H1 (cell line): Measurements from ENCODE around the gene FGF3. TPM values are rescaled to one million over a fixed set of nuclear protein-coding genes. Genes with fewer than 3 reads are reported as not detected.

Experiments
- CTCF ChIA-PET: fragments of 300-600 bp; sonication (Branson Sonifier 250); formaldehyde crosslinking; loops from one replicate; lab custom pipeline; 2021; ENCODE audit not compliant: partially characterized antibody; lab: Charles Lee
- POLR2A ChIA-PET: fragments of 300-600 bp; sonication (Branson Sonifier 250); formaldehyde crosslinking; loops from one replicate; lab custom pipeline; 2021; ENCODE audit warnings: inconsistent platforms; ENCODE audit not compliant: partially characterized antibody; lab: Charles Lee
- DNase-seq, 2 experiments: peaks; one replicate each; pipeline versions ENCODE4 v3.0.0 to v3.0.0-alpha.2; 2010 to 2022; ENCODE audit warnings: low spot score in 2 of 2, low read depth in 1 of 2, mixed read lengths in 1 of 2
- FAIRE-seq: peaks from 2 replicates; lab custom pipeline; 2011; peaks lifted over from hg19 to GRCh38; lab: Jason Lieb, UNC
- H2AFZ ChIP-seq: 2 replicates; pipeline ENCODE4 v1.8.1; 2012; ENCODE audit warnings: low read length, inconsistent platforms
- H2AK5ac ChIP-seq: 2 replicates; pipeline ENCODE4 v1.6.1; 2013; ENCODE audit warnings: low read depth, low read length
- H2BK120ac ChIP-seq: replicated peaks from 2 replicates; pipeline ENCODE3; 2013; ENCODE audit warnings: low read depth, low read length, inconsistent platforms
- H2BK12ac ChIP-seq: 2 replicates; pipeline ENCODE4 v1.6.1; 2013; ENCODE audit warnings: low read depth, low read length
- H2BK15ac ChIP-seq: 2 replicates; pipeline ENCODE4 v1.6.1; 2013; ENCODE audit warnings: low read length
- H2BK20ac ChIP-seq: 2 replicates; pipeline ENCODE4 v1.6.1; 2013; ENCODE audit warnings: low read length
- H2BK5ac ChIP-seq: 2 replicates; pipeline ENCODE4 v1.6.1; 2013; ENCODE audit warnings: low read depth, low read length
- H3K14ac ChIP-seq: 2 replicates; pipeline ENCODE4 v1.6.1; 2013; ENCODE audit warnings: inconsistent platforms; ENCODE audit not compliant: insufficient read length
- H3K18ac ChIP-seq: 2 replicates; pipeline ENCODE4 v1.6.1; 2013; ENCODE audit warnings: low read length; ENCODE audit errors: extremely low read depth
- H3K23ac ChIP-seq: 2 replicates; pipeline ENCODE4 v1.6.1; 2013; ENCODE audit warnings: inconsistent platforms; ENCODE audit not compliant: insufficient read length
- H3K23me2 ChIP-seq: 2 replicates; pipeline ENCODE4 v1.6.1; 2013; ENCODE audit warnings: low read depth, low read length
- H3K27ac ChIP-seq: 2 replicates; pipeline ENCODE4 v1.6.1; 2011; ENCODE audit warnings: low read depth, low read length, inconsistent platforms
- H3K27me3 ChIP-seq, 4 experiments: replicated peaks in 1 of 4; 1 replicate in 1 of 4; 2 replicates in 3 of 4; pipeline versions ENCODE4 v1.6.1 to v1.8.1; 2011 to 2013; ENCODE audit warnings: low read length in 3 of 4, mild to moderate bottlenecking in 3 of 4, inconsistent platforms in 2 of 4, mixed read lengths in 2 of 4, moderate library complexity in 1 of 4; ENCODE audit not compliant: control insufficient read depth in 3 of 4, insufficient read depth in 3 of 4; ENCODE audit errors: extremely low read depth in 1 of 4
- H3K36me3 ChIP-seq, 4 experiments: 2 replicates each; pipeline versions ENCODE4 v1.6.1 to v1.8.1; 2011 to 2013; ENCODE audit warnings: mild to moderate bottlenecking in 4 of 4, low read length in 3 of 4, moderate library complexity in 2 of 4, control low read depth in 1 of 4, inconsistent platforms in 1 of 4; ENCODE audit not compliant: insufficient read depth in 4 of 4, control insufficient read depth in 2 of 4
- H3K4ac ChIP-seq: replicated peaks from 2 replicates; pipeline ENCODE3; 2013; ENCODE audit warnings: low read length, low read depth, mixed read lengths, inconsistent platforms; ENCODE audit not compliant: insufficient read length
- H3K4me1 ChIP-seq, 4 experiments: replicated peaks in 1 of 4; 1 replicate in 1 of 4; 2 replicates in 3 of 4; pipeline versions ENCODE4 v1.6.1 to v1.8.1; 2011 to 2013; ENCODE audit warnings: low read length in 3 of 4, inconsistent platforms in 2 of 4, mixed read lengths in 1 of 4; ENCODE audit not compliant: insufficient read depth in 4 of 4, control insufficient read depth in 3 of 4
- H3K4me2 ChIP-seq, 2 experiments: 2 replicates each; pipeline versions ENCODE4 v1.6.1 to v1.8.1; 2011 to 2013; ENCODE audit warnings: low read depth in 2 of 2, low read length in 2 of 2, control low read depth in 1 of 2, inconsistent platforms in 1 of 2, mild to moderate bottlenecking in 1 of 2; ENCODE audit not compliant: insufficient read depth in 1 of 2
- H3K4me3 ChIP-seq, 4 experiments: fragments of 200-600, 300-600 bp in 1 of 4; sonication (generic), shearing (Covaris generic), sonication (Bioruptor Twin) in 1 of 4; 2 replicates each; pipeline versions ENCODE4 v1.5.1 to v1.8.1; 2011 to 2016; ENCODE audit warnings: low read length in 4 of 4, low read depth in 3 of 4, control low read depth in 2 of 4, inconsistent platforms in 2 of 4, mild to moderate bottlenecking in 2 of 4, mixed read lengths in 1 of 4, moderate library complexity in 1 of 4; ENCODE audit not compliant: insufficient read depth in 2 of 4; ENCODE audit errors: extremely low read depth in 1 of 4
- H3K56ac ChIP-seq: replicated peaks from 2 replicates; pipeline ENCODE3; 2013; ENCODE audit warnings: low read depth, mild to moderate bottlenecking, mixed read lengths, low read length, inconsistent platforms; ENCODE audit not compliant: insufficient read length
- H3K79me1 ChIP-seq: 2 replicates; pipeline ENCODE4 v1.6.1; 2013; ENCODE audit warnings: low read depth, low read length, control low read depth
- H3K79me2 ChIP-seq, 2 experiments: 2 replicates each; pipeline versions ENCODE4 v1.6.1 to v1.8.1; 2012 to 2013; ENCODE audit warnings: low read length in 2 of 2, mild to moderate bottlenecking in 2 of 2, inconsistent platforms in 1 of 2; ENCODE audit not compliant: insufficient read depth in 2 of 2, control insufficient read depth in 1 of 2
- H3K9ac ChIP-seq, 4 experiments: replicated peaks in 1 of 4; 1 replicate in 1 of 4; 2 replicates in 3 of 4; pipeline versions ENCODE4 v1.6.1 to v1.8.1; 2011 to 2013; ENCODE audit warnings: low read depth in 3 of 4, low read length in 3 of 4, control low read depth in 2 of 4, mild to moderate bottlenecking in 2 of 4, moderate library complexity in 2 of 4, inconsistent platforms in 1 of 4; ENCODE audit errors: extremely low read depth in 1 of 4
- H3K9me3 ChIP-seq, 2 experiments: 2 replicates each; pipeline versions ENCODE4 v1.6.1 to v1.8.1; 2012 to 2013; ENCODE audit warnings: mild to moderate bottlenecking in 2 of 2, moderate library complexity in 2 of 2, control low read depth in 1 of 2, inconsistent platforms in 1 of 2, low read depth in 1 of 2, low read length in 1 of 2, mixed read lengths in 1 of 2; ENCODE audit not compliant: insufficient read depth in 2 of 2
- H4K20me1 ChIP-seq, 2 experiments: replicated peaks in 1 of 2; 2 replicates each; pipeline versions ENCODE3 to v1.8.1; 2011 to 2013; ENCODE audit warnings: inconsistent platforms in 2 of 2, low read length in 2 of 2, mild to moderate bottlenecking in 1 of 2; ENCODE audit not compliant: insufficient read depth in 2 of 2, control insufficient read depth in 1 of 2
- H4K5ac ChIP-seq: 2 replicates; pipeline ENCODE4 v1.6.1; 2013; ENCODE audit warnings: low read length, low read depth, mixed read lengths, inconsistent platforms; ENCODE audit not compliant: insufficient read length
- H4K8ac ChIP-seq: 2 replicates; pipeline ENCODE4 v1.8.0; 2013; ENCODE audit warnings: mild to moderate bottlenecking, moderate library complexity, low read length, inconsistent platforms; ENCODE audit not compliant: insufficient read depth; ENCODE audit errors: extremely low read depth
- H4K91ac ChIP-seq: replicated peaks from 2 replicates; pipeline ENCODE3; 2013; ENCODE audit warnings: low read length, mixed read lengths, inconsistent platforms; ENCODE audit not compliant: insufficient read length
- CBX5 ChIP-seq: fragments of 300-800, 300-1000 bp; sonication (generic); IDR thresholded peaks from 2 replicates; pipeline ENCODE4 v1.7.1; 2016; ENCODE audit warnings: antibody characterized with exemption, low read length, low read depth
- CBX8 ChIP-seq: fragments of 300-800, 300-1000 bp; sonication (generic); IDR thresholded peaks from 2 replicates; pipeline ENCODE4 v1.7.1; 2016; ENCODE audit warnings: low read depth, low read length, borderline replicate concordance
- EZH2 ChIP-seq: fragments of 200-600 bp; sonication (generic); IDR thresholded peaks from 2 replicates; pipeline ENCODE4 v1.7.1; 2012; ENCODE audit warnings: low read depth, mild to moderate bottlenecking, moderate library complexity, low read length, inconsistent platforms; ENCODE audit not compliant: severe bottlenecking
- WGBS, 2 experiments: shearing (Covaris generic) in 1 of 2; methylation state at CpG; one replicate each; pipeline versions ENCODE4 v1.1.6 to v1.1.7; 2013 to 2015; ENCODE audit warnings: low lambda C conversion rate in 2 of 2, mixed read lengths in 2 of 2, inconsistent platforms in 1 of 2, low coverage in 1 of 2, missing lambda C conversion rate in 1 of 2; ENCODE audit not compliant: insufficient replicate concordance in 2 of 2, insufficient coverage in 1 of 2, insufficient read length in 1 of 2; ENCODE audit errors: extremely low coverage in 1 of 2, missing lambda C conversion rate in 1 of 2; 5-methylcytosine and 5-hydroxymethylcytosine counted together
- polyA plus RNA-seq, 7 experiments: library from polyadenylated mRNA; depleted of rRNA in 3 of 7; stranded (reverse) in 5 of 7; unstranded in 2 of 7; fragments of >200 nt in 5 of 7; fragments of 200-250 nt in 2 of 7; gene quantifications; 1 replicate in 5 of 7; 2 replicates in 1 of 7; 4 replicates in 1 of 7; pipeline versions ENCODE4 v1.2.1 to v1.2.3, GENCODE V29; 2011 to 2013; ENCODE audit warnings: missing spikeins in 2 of 7, mixed read lengths in 2 of 7
- total RNA-seq: library from RNA; stranded (reverse); fragmentation: NEBNext Ultra II Directional; extraction: Animal tissue kit (Norgen Biotek cat#: 25700); gene quantifications from 2 replicates; pipeline ENCODE4 v1.2.1, GENCODE V29; 2021

FGF3 gene
- total and polyA plus RNA-seq, 2 of the 8 experiments (the other 6 are each of a cell fraction or from before 2014, with no cell fraction given): not detected

- H4K5ac ChIP-seq: no peak overlapping the region
- H3K14ac ChIP-seq: no peak overlapping the region
- peaks cover 13% of the 10 kb centered on the region; the same call in 1 of the 2 replicates for H3K23me2 ChIP-seq
- H3K4me1 ChIP-seq: peaks cover 0 to 12% (median 7%) of the 10 kb centered on the region in 4 experiments; a peak in 6 of 7 replicates
- no peak overlapping the region for H2BK5ac ChIP-seq
- H2BK15ac ChIP-seq: 0 out of 2 replicates have a peak overlapping the region, but pooled peaks have one; percentile 46
- H2BK120ac ChIP-seq: no peak overlapping the region
- peaks cover 0 to 2% of the 10 kb centered on the region in 2 experiments for H4K20me1 ChIP-seq
- H3K4ac ChIP-seq: no peak overlapping the region
- peaks cover 44 to 66% (median 57%) of the 10 kb centered on the region in 4 experiments for H3K27me3 ChIP-seq
- WGBS, 2 experiments: 74% methylated on average over 15 of the region's 17 CpGs; no CpG with 5 or more reads in 1 of the 2 experiments
- DNase-seq: no peak
- no peak overlapping the region for H2BK12ac ChIP-seq
- no peak overlapping the region for H2AK5ac ChIP-seq
- H3K4me2 ChIP-seq: no peak overlapping the region
- POLR2A ChIA-PET: no interaction called here
- no peaks in the 10 kb centered on the region for H3K79me2 ChIP-seq
- H2AFZ ChIP-seq: no peak overlapping the region
- TF ChIP-seq CBX8 (no peak), CBX5 (no peak), EZH2 (peak; percentile 26)
- TF ChIP-seq, all 59 proteins: peak for 1
- Histone ChIP-seq H3K27ac (no peak overlapping the region), H3K18ac (no peak overlapping the region), H3K79me1 (no peaks in the 10 kb centered on the region), H2BK20ac (no peak overlapping the region), H3K36me3 (peaks cover 0 to 4% (median 0%) of the 10 kb centered on the region in 4 experiments; a peak in 1 of 8 replicates), H3K23ac (no peak overlapping the region), H3K4me3 (no peak overlapping the region), H3K9me3 (no peaks in the 10 kb centered on the region), H4K91ac (no peak overlapping the region), H3K9ac (no peak overlapping the region), H4K8ac (no peak overlapping the region), H3K56ac (no peak overlapping the region)
- CTCF ChIA-PET: interaction anchor here (0.6 to 1.2 kb wide), 5 partner anchors 12 to 67 kb away, joined by 3 to 4 read pairs (median 3); no protein-coding TSS in a partner anchor
- no peak for FAIRE-seq
Measured at GRCh38 chr11:69821511-69822040, 2.4 kb upstream of the FGF3 start.
